ENCODE measurements around the gene CIDEB. TPM values are rescaled to one million over a fixed set of nuclear protein-coding genes. Genes with fewer than 3 reads are reported as not detected.

CIDEB gene
- total and polyA plus RNA-seq, 10 of the 15 experiments (the other 5 are each of a cell fraction or from before 2014, with no cell fraction given), result 0.34 to 6.3 (median 3.2) TPM

DNA sequence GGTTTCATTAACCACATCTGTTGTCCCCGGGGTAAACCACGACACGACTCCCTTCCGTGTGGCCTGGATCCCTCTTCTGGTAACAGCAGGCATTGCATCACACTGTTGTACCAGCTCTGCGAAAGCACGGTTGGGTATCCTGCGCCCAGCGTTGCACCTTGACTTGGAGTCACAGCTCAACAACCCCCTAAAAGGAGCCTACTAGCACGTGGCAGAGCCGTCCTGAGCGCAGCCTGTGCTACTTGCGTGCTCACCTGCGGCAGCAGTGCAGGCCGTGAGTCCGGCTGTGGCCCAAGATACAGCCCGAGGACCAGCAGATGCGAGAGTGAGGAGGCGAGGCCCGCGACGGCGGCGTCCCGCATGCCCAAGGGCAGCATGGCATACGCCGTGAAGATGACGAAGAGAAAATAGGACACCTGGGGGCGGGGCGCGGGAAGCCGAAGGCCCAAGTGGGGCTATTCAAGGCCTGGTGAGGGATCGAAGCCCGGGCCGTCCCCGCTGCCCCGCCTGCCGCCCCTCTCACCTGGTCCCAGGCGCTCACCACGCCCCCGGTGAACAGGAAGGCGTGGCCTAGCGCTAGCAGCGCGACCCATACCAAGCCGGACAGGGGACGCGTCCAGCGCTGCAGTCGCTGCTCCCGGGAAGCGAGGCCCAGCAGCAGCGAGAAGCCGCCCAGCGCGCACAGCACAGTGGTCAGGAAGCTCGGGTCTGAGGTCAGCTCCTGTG is 24.7 kb upstream of the CIDEB start (continued):
- TF ChIP-seq SMAD5 (IDR thresholded peaks at IDR 0.05; ENCODE audit: low read depth) (no peak), NBN (IDR thresholded peaks at IDR 0.05) (peak; percentile 82; the same call in 1 of the 2 replicates), YY1 (IDR thresholded peaks at IDR 0.05; ENCODE audit: low read depth, low read length) (no peak), HCFC1 (IDR thresholded peaks at IDR 0.05; ENCODE audit: low read length) (no peak), RAD21 (IDR thresholded peaks at IDR 0.05; ENCODE audit: insufficient read depth, low read depth, low read length) (peak; percentile 73), NR2C2 (IDR thresholded peaks at IDR 0.05; ENCODE audit: borderline replicate concordance, control insufficient read depth, insufficient read length, low read depth) (no peak), KAT2A (conservative IDR thresholded peaks at IDR 0.05; ENCODE audit: control insufficient read depth, low read depth, low read length) (no peak), NFYB (IDR thresholded peaks at IDR 0.05; ENCODE audit: insufficient read depth, low read depth, low read length) (no peak), IKZF2 (IDR thresholded peaks at IDR 0.05) (no peak), RUNX3 (IDR thresholded peaks at IDR 0.05; ENCODE audit: low read length) (peak; percentile 94), ZSCAN29 (IDR thresholded peaks at IDR 0.05) (no peak), SMAD1 (IDR thresholded peaks at IDR 0.05; ENCODE audit: low read depth, partially characterized antibody) (no peak), DPF2 (IDR thresholded peaks at IDR 0.05) (no peak; the same call in 1 of the 2 replicates), SUZ12 (IDR thresholded peaks at IDR 0.05; ENCODE audit: unreplicated experiment) (no peak), MXI1 (IDR thresholded peaks at IDR 0.05; ENCODE audit: low read depth, low read length) (0 out of 2 replicates have a peak, but pooled peaks have one; percentile 26), NR2C1 (IDR thresholded peaks at IDR 0.05) (no peak), ATF7 (IDR thresholded peaks at IDR 0.05; ENCODE audit: low read depth) (peak; percentile 44), WRNIP1 (IDR thresholded peaks at IDR 0.05; ENCODE audit: borderline replicate concordance, low read depth, low read length) (no peak)
- TF ChIP-seq, protein P1, sequence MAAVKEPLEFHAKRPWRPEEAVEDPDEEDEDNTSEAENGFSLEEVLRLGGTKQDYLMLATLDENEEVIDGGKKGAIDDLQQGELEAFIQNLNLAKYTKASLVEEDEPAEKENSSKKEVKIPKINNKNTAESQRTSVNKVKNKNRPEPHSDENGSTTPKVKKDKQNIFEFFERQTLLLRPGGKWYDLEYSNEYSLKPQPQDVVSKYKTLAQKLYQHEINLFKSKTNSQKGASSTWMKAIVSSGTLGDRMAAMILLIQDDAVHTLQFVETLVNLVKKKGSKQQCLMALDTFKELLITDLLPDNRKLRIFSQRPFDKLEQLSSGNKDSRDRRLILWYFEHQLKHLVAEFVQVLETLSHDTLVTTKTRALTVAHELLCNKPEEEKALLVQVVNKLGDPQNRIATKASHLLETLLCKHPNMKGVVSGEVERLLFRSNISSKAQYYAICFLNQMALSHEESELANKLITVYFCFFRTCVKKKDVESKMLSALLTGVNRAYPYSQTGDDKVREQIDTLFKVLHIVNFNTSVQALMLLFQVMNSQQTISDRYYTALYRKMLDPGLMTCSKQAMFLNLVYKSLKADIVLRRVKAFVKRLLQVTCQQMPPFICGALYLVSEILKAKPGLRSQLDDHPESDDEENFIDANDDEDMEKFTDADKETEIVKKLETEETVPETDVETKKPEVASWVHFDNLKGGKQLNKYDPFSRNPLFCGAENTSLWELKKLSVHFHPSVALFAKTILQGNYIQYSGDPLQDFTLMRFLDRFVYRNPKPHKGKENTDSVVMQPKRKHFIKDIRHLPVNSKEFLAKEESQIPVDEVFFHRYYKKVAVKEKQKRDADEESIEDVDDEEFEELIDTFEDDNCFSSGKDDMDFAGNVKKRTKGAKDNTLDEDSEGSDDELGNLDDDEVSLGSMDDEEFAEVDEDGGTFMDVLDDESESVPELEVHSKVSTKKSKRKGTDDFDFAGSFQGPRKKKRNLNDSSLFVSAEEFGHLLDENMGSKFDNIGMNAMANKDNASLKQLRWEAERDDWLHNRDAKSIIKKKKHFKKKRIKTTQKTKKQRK (IDR thresholded peaks at IDR 0.05; ENCODE audit: low read depth, low read length), result no peak
- TF ChIP-seq, protein P2, sequence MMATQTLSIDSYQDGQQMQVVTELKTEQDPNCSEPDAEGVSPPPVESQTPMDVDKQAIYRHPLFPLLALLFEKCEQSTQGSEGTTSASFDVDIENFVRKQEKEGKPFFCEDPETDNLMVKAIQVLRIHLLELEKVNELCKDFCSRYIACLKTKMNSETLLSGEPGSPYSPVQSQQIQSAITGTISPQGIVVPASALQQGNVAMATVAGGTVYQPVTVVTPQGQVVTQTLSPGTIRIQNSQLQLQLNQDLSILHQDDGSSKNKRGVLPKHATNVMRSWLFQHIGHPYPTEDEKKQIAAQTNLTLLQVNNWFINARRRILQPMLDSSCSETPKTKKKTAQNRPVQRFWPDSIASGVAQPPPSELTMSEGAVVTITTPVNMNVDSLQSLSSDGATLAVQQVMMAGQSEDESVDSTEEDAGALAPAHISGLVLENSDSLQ (IDR thresholded peaks at IDR 0.05), result no peak
- TF ChIP-seq, protein P3, sequence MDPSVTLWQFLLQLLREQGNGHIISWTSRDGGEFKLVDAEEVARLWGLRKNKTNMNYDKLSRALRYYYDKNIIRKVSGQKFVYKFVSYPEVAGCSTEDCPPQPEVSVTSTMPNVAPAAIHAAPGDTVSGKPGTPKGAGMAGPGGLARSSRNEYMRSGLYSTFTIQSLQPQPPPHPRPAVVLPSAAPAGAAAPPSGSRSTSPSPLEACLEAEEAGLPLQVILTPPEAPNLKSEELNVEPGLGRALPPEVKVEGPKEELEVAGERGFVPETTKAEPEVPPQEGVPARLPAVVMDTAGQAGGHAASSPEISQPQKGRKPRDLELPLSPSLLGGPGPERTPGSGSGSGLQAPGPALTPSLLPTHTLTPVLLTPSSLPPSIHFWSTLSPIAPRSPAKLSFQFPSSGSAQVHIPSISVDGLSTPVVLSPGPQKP (IDR thresholded peaks at IDR 0.05; ENCODE audit: low read depth, low read length), result no peak
- TF ChIP-seq, protein P4, sequence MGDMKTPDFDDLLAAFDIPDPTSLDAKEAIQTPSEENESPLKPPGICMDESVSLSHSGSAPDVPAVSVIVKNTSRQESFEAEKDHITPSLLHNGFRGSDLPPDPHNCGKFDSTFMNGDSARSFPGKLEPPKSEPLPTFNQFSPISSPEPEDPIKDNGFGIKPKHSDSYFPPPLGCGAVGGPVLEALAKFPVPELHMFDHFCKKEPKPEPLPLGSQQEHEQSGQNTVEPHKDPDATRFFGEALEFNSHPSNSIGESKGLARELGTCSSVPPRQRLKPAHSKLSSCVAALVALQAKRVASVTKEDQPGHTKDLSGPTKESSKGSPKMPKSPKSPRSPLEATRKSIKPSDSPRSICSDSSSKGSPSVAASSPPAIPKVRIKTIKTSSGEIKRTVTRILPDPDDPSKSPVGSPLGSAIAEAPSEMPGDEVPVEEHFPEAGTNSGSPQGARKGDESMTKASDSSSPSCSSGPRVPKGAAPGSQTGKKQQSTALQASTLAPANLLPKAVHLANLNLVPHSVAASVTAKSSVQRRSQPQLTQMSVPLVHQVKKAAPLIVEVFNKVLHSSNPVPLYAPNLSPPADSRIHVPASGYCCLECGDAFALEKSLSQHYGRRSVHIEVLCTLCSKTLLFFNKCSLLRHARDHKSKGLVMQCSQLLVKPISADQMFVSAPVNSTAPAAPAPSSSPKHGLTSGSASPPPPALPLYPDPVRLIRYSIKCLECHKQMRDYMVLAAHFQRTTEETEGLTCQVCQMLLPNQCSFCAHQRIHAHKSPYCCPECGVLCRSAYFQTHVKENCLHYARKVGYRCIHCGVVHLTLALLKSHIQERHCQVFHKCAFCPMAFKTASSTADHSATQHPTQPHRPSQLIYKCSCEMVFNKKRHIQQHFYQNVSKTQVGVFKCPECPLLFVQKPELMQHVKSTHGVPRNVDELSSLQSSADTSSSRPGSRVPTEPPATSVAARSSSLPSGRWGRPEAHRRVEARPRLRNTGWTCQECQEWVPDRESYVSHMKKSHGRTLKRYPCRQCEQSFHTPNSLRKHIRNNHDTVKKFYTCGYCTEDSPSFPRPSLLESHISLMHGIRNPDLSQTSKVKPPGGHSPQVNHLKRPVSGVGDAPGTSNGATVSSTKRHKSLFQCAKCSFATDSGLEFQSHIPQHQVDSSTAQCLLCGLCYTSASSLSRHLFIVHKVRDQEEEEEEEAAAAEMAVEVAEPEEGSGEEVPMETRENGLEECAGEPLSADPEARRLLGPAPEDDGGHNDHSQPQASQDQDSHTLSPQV (IDR thresholded peaks at IDR 0.05), result no peak
